Memory B cell (primary cell): ENCODE measurements around the gene NOVA1.

Experiments
- ATAC-seq: fragments of 150-1000 bp; cut with Tn5 transposase; 2 replicates; pipeline ENCODE4 v1.10.0; 2021; ENCODE audit warnings: low read depth, mild to moderate bottlenecking, moderate library complexity
- DNase-seq, 2 donors: peaks; one replicate each; pipeline ENCODE4 v3.0.0; 2022; ENCODE audit warnings: low spot score in 2 of 2
- H3K27ac Mint-ChIP-seq: one replicate; pipeline ENCODE4 v1.8.0; 2022; ENCODE audit warnings: mild to moderate bottlenecking, moderate library complexity, mixed read lengths
- H3K27me3 Mint-ChIP-seq: one replicate; pipeline ENCODE4 v1.8.0; 2022; ENCODE audit warnings: mixed read lengths
- H3K36me3 Mint-ChIP-seq: one replicate; pipeline ENCODE4 v1.8.0; 2022; ENCODE audit warnings: mild to moderate bottlenecking, mixed read lengths
- H3K4me1 Mint-ChIP-seq: one replicate; pipeline ENCODE4 v1.8.0; 2022; ENCODE audit warnings: mixed read lengths
- H3K4me3 Mint-ChIP-seq: one replicate; pipeline ENCODE4 v1.8.0; 2022; ENCODE audit warnings: mild to moderate bottlenecking, moderate library complexity, mixed read lengths
- H3K9me3 Mint-ChIP-seq: one replicate; pipeline ENCODE4 v1.8.0; 2022; ENCODE audit warnings: mixed read lengths

NOVA1 gene

GRCh38 chr14:26598672-26599131 lies 869 bp upstream of the NOVA1 start:
- Mint-ChIP-seq H3K9me3 (peaks cover 2% of the 10 kb centered on the region), H3K36me3 (peaks cover 2% of the 10 kb centered on the region), H3K4me1 (peaks cover 2% of the 10 kb centered on the region), H3K4me3 (no peak overlapping the region), H3K27me3 (peaks cover 7% of the 10 kb centered on the region), H3K27ac (no peak overlapping the region)
- ATAC-seq, result no peak
- DNase-seq, result no peak

GRCh38 chr14:26598081-26598671 lies 343 bp upstream of the NOVA1 start:
- Mint-ChIP-seq H3K4me1 (peaks cover 2% of the 10 kb centered on the region), H3K27ac (no peak overlapping the region), H3K9me3 (peaks cover 2% of the 10 kb centered on the region), H3K27me3 (peaks cover 7% of the 10 kb centered on the region), H3K4me3 (peak overlapping the region; percentile 29), H3K36me3 (peaks cover 2% of the 10 kb centered on the region)
- ATAC-seq (no peak), DNase-seq (no peak)

- Mint-ChIP-seq H3K9me3 (peaks cover 2% of the 10 kb centered on the region), H3K4me3 (peak overlapping the region; percentile 50), H3K4me1 (peaks cover 2% of the 10 kb centered on the region), H3K36me3 (peaks cover 2% of the 10 kb centered on the region), H3K27me3 (peaks cover 7% of the 10 kb centered on the region), H3K27ac (no peak overlapping the region)
- ATAC-seq, result no peak
- no peak for DNase-seq
Observed at GRCh38 chr14:26597071-26597588, 703 bp downstream of the NOVA1 start.

- peaks cover 2% of the 10 kb centered on the region for H3K36me3 Mint-ChIP-seq
- H3K4me1 Mint-ChIP-seq, result peaks cover 2% of the 10 kb centered on the region
- ATAC-seq (no peak), DNase-seq (no peak)
- peaks cover 2% of the 10 kb centered on the region for H3K9me3 Mint-ChIP-seq
- H3K4me3 Mint-ChIP-seq, result no peak overlapping the region
- H3K27ac Mint-ChIP-seq, result no peak overlapping the region
- peaks cover 7% of the 10 kb centered on the region for H3K27me3 Mint-ChIP-seq
Observed at GRCh38 chr14:26596543-26597061, 1.2 kb downstream of the NOVA1 start.

GRCh38 chr14:26595926-26596542 lies 1.8 kb downstream of the NOVA1 start:
- no peak overlapping the region for H3K27ac Mint-ChIP-seq

GRCh38 chr14:26594756-26595545 lies 2.9 kb downstream of the NOVA1 start:
- DNase-seq, result no peak
- Mint-ChIP-seq H3K27ac (no peak overlapping the region), H3K9me3 (peaks cover 2% of the 10 kb centered on the region), H3K27me3 (peaks cover 7% of the 10 kb centered on the region), H3K4me1 (peaks cover 2% of the 10 kb centered on the region), H3K36me3 (peaks cover 2% of the 10 kb centered on the region), H3K4me3 (no peak overlapping the region)
- no peak for ATAC-seq

More at GRCh38 chr14:26595926-26596542, 1.8 kb downstream of the NOVA1 start:
- Mint-ChIP-seq H3K27me3 (peaks cover 7% of the 10 kb centered on the region), H3K36me3 (peaks cover 2% of the 10 kb centered on the region), H3K4me1 (peaks cover 2% of the 10 kb centered on the region), H3K4me3 (no peak overlapping the region), H3K9me3 (peaks cover 2% of the 10 kb centered on the region)
- ATAC-seq (no peak), DNase-seq (no peak)

- Mint-ChIP-seq H3K27ac (no peak overlapping the region), H3K27me3 (peaks cover 7% of the 10 kb centered on the region), H3K4me3 (no peak overlapping the region), H3K36me3 (peaks cover 2% of the 10 kb centered on the region), H3K4me1 (peaks cover 2% of the 10 kb centered on the region), H3K9me3 (peaks cover 2% of the 10 kb centered on the region)
- DNase-seq, result no peak
- ATAC-seq, result no peak
Observed at GRCh38 chr14:26594148-26594547, 3.7 kb downstream of the NOVA1 start.

GRCh38 chr14:26593357-26593756 lies 4.5 kb downstream of the NOVA1 start:
- ATAC-seq, result no peak
- H3K27me3 Mint-ChIP-seq, result peaks cover 7% of the 10 kb centered on the region
- H3K4me3 Mint-ChIP-seq, result no peak overlapping the region

GRCh38 chr14:26589925-26590324 lies 7.9 kb downstream of the NOVA1 start:
- Mint-ChIP-seq H3K27ac (no peak overlapping the region), H3K4me1 (no peaks in the 10 kb centered on the region), H3K9me3 (no peaks in the 10 kb centered on the region), H3K27me3 (no peaks in the 10 kb centered on the region), H3K4me3 (no peak overlapping the region), H3K36me3 (no peaks in the 10 kb centered on the region)
- ATAC-seq (no peak), DNase-seq (no peak)

More at GRCh38 chr14:26593357-26593756, 4.5 kb downstream of the NOVA1 start:
- no peak for DNase-seq
- Mint-ChIP-seq H3K27ac (no peak overlapping the region), H3K4me1 (peaks cover 2% of the 10 kb centered on the region), H3K36me3 (peaks cover 2% of the 10 kb centered on the region), H3K9me3 (peaks cover 2% of the 10 kb centered on the region)

GRCh38 chr14:26577711-26578110 lies 20.1 kb downstream of the NOVA1 start:
- Mint-ChIP-seq H3K27me3 (no peaks in the 10 kb centered on the region), H3K27ac (no peak overlapping the region), H3K4me3 (no peak overlapping the region), H3K4me1 (no peaks in the 10 kb centered on the region), H3K36me3 (no peaks in the 10 kb centered on the region), H3K9me3 (peaks cover 3% of the 10 kb centered on the region)
- ATAC-seq (no peak), DNase-seq (no peak)

- ATAC-seq, result no peak
- Mint-ChIP-seq H3K4me3 (no peak overlapping the region), H3K27me3 (no peaks in the 10 kb centered on the region), H3K4me1 (no peaks in the 10 kb centered on the region), H3K9me3 (peaks cover 8% of the 10 kb centered on the region), H3K36me3 (no peaks in the 10 kb centered on the region), H3K27ac (no peak overlapping the region)
- no peak for DNase-seq
Observed at GRCh38 chr14:26554069-26554772, 43.6 kb downstream of the NOVA1 start.

GRCh38 chr14:26549571-26549970 lies 48.3 kb downstream of the NOVA1 start:
- DNase-seq (no peak), ATAC-seq (no peak)
- H3K9me3 Mint-ChIP-seq, result peaks cover 6% of the 10 kb centered on the region
- no peak overlapping the region for H3K4me3 Mint-ChIP-seq
- H3K4me1 Mint-ChIP-seq, result no peaks in the 10 kb centered on the region
- H3K36me3 Mint-ChIP-seq, result no peaks in the 10 kb centered on the region
- H3K27ac Mint-ChIP-seq, result no peak overlapping the region
- no peaks in the 10 kb centered on the region for H3K27me3 Mint-ChIP-seq

GRCh38 chr14:26548406-26548805 lies 49.4 kb downstream of the NOVA1 start:
- no peaks in the 10 kb centered on the region for H3K36me3 Mint-ChIP-seq
- ATAC-seq, result no peak
- DNase-seq, result no peak
- no peak overlapping the region for H3K4me3 Mint-ChIP-seq
- no peaks in the 10 kb centered on the region for H3K27me3 Mint-ChIP-seq
- no peak overlapping the region for H3K27ac Mint-ChIP-seq
- no peaks in the 10 kb centered on the region for H3K4me1 Mint-ChIP-seq
- peaks cover 5% of the 10 kb centered on the region for H3K9me3 Mint-ChIP-seq
